HepG2 (cell line): ENCODE data around the gene ATP9B. TPM values are rescaled to one million over a fixed set of nuclear protein-coding genes. Genes with fewer than 3 reads are reported as not detected.

Source experiments
- ATAC-seq: fragments of 200-7000 bp; cut with Tn5 transposase; 3 replicates; pipeline ENCODE4 v1.9.1; 2020; ENCODE audit warnings: mild to moderate bottlenecking, moderate library complexity
- BruUV-seq: library from RNA; stranded (reverse); fragments of 400-500 nt; replicated peaks from 2 replicates; lab custom pipeline; 2021; lab: Mats Ljungman, UMichigan
- CTCF ChIA-PET: fragments of 300-600 bp; formaldehyde crosslinking; extraction: SDS; loops from one replicate; lab custom pipeline; 2021; ENCODE audit warnings: low total read pairs, inconsistent platforms, low intra/inter-chr PET ratio; lab: Yijun Ruan, JAX
- POLR2A ChIA-PET: fragments of 350-600 bp; sonication (Branson Sonifier 250); formaldehyde crosslinking; loops from one replicate; lab custom pipeline; 2020; ENCODE audit warnings: antibody characterized with exemption, inconsistent platforms; lab: Yijun Ruan, JAX
- DNase-seq: peaks from one replicate; pipeline ENCODE4 v3.0.0-alpha.2; 2015; ENCODE audit warnings: low spot score
- FAIRE-seq: peaks from 3 replicates; lab custom pipeline; 2011; peaks lifted over from hg19 to GRCh38; lab: Jason Lieb, UNC
- H2AFZ ChIP-seq: one replicate; pipeline ENCODE4 v1.6.1; 2011; ENCODE audit warnings: low read length, inconsistent platforms
- H3K27ac ChIP-seq: fragments of 300-600 bp; 3 replicates; pipeline ENCODE4 v1.8.0; 2011; ENCODE audit warnings: mixed run types, mild to moderate bottlenecking, mixed read lengths, low read length, inconsistent platforms; ENCODE audit not compliant: insufficient read depth; ENCODE audit errors: extremely low read length
- H3K27me3 ChIP-seq, 2 experiments: fragments of 200-600 bp in 1 of 2; 2 replicates in 1 of 2; 3 replicates in 1 of 2; pipeline versions ENCODE4 v1.6.0 to v1.8.0; 2011; ENCODE audit warnings: low read length in 2 of 2, mild to moderate bottlenecking in 2 of 2, moderate library complexity in 2 of 2, inconsistent platforms in 1 of 2; ENCODE audit not compliant: insufficient read depth in 2 of 2, control insufficient read depth in 1 of 2
- H3K36me3 ChIP-seq, 2 experiments: fragments of 200-600 bp in 1 of 2; replicated peaks in 1 of 2; 2 replicates in 1 of 2; 3 replicates in 1 of 2; pipeline versions ENCODE4 v1.5.1 to v1.8.0; 2011; ENCODE audit warnings: low read length in 2 of 2, inconsistent platforms in 1 of 2; ENCODE audit not compliant: insufficient read depth in 2 of 2, control insufficient read depth in 1 of 2
- H3K4me1 ChIP-seq: 2 replicates; pipeline ENCODE4 v1.5.1; 2012; ENCODE audit warnings: low read length, inconsistent platforms; ENCODE audit not compliant: insufficient read depth
- H3K4me2 ChIP-seq: 2 replicates; pipeline ENCODE4 v1.6.0; 2011; ENCODE audit warnings: low read depth, low read length, inconsistent platforms
- H3K4me3 ChIP-seq, 3 experiments: fragments of 200-600 bp in 1 of 3; sonication (generic), shearing (Covaris generic) in 1 of 3; replicated peaks in 1 of 3; 2 replicates each; pipeline ENCODE4 v1.5.1; 2011 to 2016; ENCODE audit warnings: low read length in 3 of 3, inconsistent platforms in 2 of 3, low read depth in 2 of 3, mild to moderate bottlenecking in 2 of 3, control low read depth in 1 of 3, mixed read lengths in 1 of 3; ENCODE audit not compliant: insufficient read depth in 1 of 3
- H3K79me2 ChIP-seq: one replicate; pipeline ENCODE4 v1.6.1; 2011; ENCODE audit warnings: low read length, inconsistent platforms; ENCODE audit not compliant: insufficient read depth
- H3K9ac ChIP-seq: 2 replicates; pipeline ENCODE4 v1.6.0; 2011; ENCODE audit warnings: mild to moderate bottlenecking, low read depth, low read length, inconsistent platforms; ENCODE audit not compliant: insufficient read depth
- H3K9me3 ChIP-seq: 2 replicates; pipeline ENCODE4 v1.5.1; 2012; ENCODE audit warnings: mild to moderate bottlenecking, low read length
- H4K20me1 ChIP-seq: 2 replicates; pipeline ENCODE4 v1.6.0; 2011; ENCODE audit warnings: inconsistent platforms, mild to moderate bottlenecking, low read length, moderate library complexity; ENCODE audit not compliant: insufficient read depth
- GPN1 ChIP-seq: sonication (generic); formaldehyde crosslinking; IDR thresholded peaks from 2 replicates; pipeline ENCODE4 v1.5.1; 2020; ENCODE audit warnings: missing genetic modification reagents, borderline replicate concordance
- KDM6A ChIP-seq: IDR thresholded peaks from 2 replicates; pipeline ENCODE4 v1.6.1; 2016; ENCODE audit warnings: low read depth
- MEF2D ChIP-seq: sonication (generic); formaldehyde crosslinking; IDR thresholded peaks from 2 replicates; pipeline ENCODE4 v1.5.1; 2020; ENCODE audit warnings: mild to moderate bottlenecking, missing genetic modification reagents
- NCOR1 ChIP-seq: fragments of 200-600 bp; sonication (generic); IDR thresholded peaks from 2 replicates; pipeline ENCODE4 v1.7.0; 2017; ENCODE audit warnings: antibody characterized with exemption, low read length, borderline replicate concordance
- ZFAT ChIP-seq: sonication (generic); formaldehyde crosslinking; conservative IDR thresholded peaks from 2 replicates; pipeline ENCODE4 v1.8.1; 2023; ENCODE audit warnings: missing genetic modification reagents, inconsistent platforms
- ZNF615 ChIP-seq: sonication (generic); formaldehyde crosslinking; IDR thresholded peaks from 2 replicates; pipeline ENCODE4 v1.5.0; 2020; ENCODE audit warnings: mild to moderate bottlenecking, missing genetic modification reagents, borderline replicate concordance
- ZNF780A ChIP-seq: sonication (generic); formaldehyde crosslinking; IDR thresholded peaks from 2 replicates; pipeline ENCODE4 v1.8.0; 2022; ENCODE audit warnings: mild to moderate bottlenecking, missing genetic modification reagents, moderate library complexity
- ZNF83 ChIP-seq: sonication (generic); formaldehyde crosslinking; IDR thresholded peaks from 2 replicates; pipeline ENCODE4 v1.4.0; 2020; ENCODE audit warnings: missing genetic modification reagents, mild to moderate bottlenecking, borderline replicate concordance
- WGBS: methylation state at CpG from one replicate; pipeline ENCODE4 v1.1.6; 2017; ENCODE audit warnings: low lambda C conversion rate; 5-methylcytosine and 5-hydroxymethylcytosine counted together
- in situ Hi-C: cut with HindIII; loops from 2 replicates; pipeline ENCODE4 v1.10.0; 2017; ENCODE audit warnings: low pct_unique_long_range_greater_than_20kb; ENCODE audit not compliant: extremely low pct_ligation_motif_present
- intact Hi-C: fragments of 100-400 bp; cut with micrococcal nuclease; formaldehyde crosslinking; loops from one replicate; pipeline ENCODE4 v1.10.0; 2022; ENCODE audit not compliant: unreplicated experiment
- polyA plus RNA-seq, 8 experiments: library from polyadenylated mRNA; depleted of rRNA in 3 of 8; stranded (reverse) in 7 of 8; unstranded in 1 of 8; fragments of >200 nt; fragmentation: Illumina TruSeq in 4 of 8; extraction: Trizol in 4 of 8; gene quantifications; 2 replicates each; pipeline versions ENCODE4 v1.2.1 to v1.2.3, GENCODE V29; 2011 to 2016; ENCODE audit warnings: low read depth in 4 of 8, missing spikeins in 1 of 8, mixed read lengths in 1 of 8; ENCODE audit not compliant: insufficient read depth in 1 of 8
- total RNA-seq, 5 experiments: library from RNA; depleted of rRNA; stranded (reverse); fragments of >200 nt; fragmentation: Illumina TruSeq; extraction: Trizol; gene quantifications; 2 replicates each; pipeline ENCODE4 v1.2.3, GENCODE V29; 2016; ENCODE audit warnings: low read depth in 1 of 5
- TF ChIP-seq, protein P1 (sequence below): IDR thresholded peaks from 2 replicates; pipeline ENCODE4 v1.6.1; 2016; ENCODE audit warnings: missing biosample characterization, missing genetic modification reagents, low read depth
- TF ChIP-seq, protein P2 (sequence below), 2 experiments: IDR thresholded peaks; 2 replicates each; pipeline ENCODE4 v1.6.1; 2011 to 2012; ENCODE audit warnings: low read length in 2 of 2, borderline replicate concordance in 1 of 2, low read depth in 1 of 2, mild to moderate bottlenecking in 1 of 2, moderate library complexity in 1 of 2

Gene ATP9B
- total and polyA plus RNA-seq, 2 of the 13 experiments (the other 11 are each of a cell fraction or from before 2014, with no cell fraction given) = 10.8 to 11.3 TPM

DNA sequence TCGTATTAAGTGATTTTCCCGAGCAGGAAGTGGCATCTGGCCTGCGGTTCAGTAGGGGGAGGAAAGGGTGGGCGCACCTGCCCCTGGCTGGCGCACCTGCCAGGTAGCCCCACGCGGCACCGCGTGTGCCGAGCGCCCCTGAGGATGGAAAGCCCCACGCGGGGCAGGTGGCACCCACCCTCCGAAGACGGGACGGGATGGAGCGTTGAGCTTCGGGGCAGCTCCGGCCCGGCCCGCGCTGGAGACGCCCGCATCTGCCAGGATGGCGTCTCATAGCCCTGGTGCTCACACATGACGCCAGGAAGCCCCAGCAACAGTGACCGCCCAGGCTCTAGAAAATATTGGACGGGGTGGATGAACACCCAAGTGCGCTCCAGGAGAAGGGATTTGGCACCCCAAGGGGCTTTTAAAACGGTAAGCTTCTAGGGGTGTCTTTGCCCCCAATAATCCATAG, 324.0 kb downstream of the ATP9B start:
- H2AFZ ChIP-seq = no peak overlapping the region
- POLR2A ChIA-PET = no interaction called here
- intact Hi-C loops = no loop called here
- no TSS peak for BruUV-seq
- no peaks in the 10 kb centered on the region for H3K36me3 ChIP-seq
- H3K9me3 ChIP-seq = no peaks in the 10 kb centered on the region
- DNase-seq = no peak
- FAIRE-seq = no peak
- H3K4me2 ChIP-seq = no peak overlapping the region
- CTCF ChIA-PET = no interaction called here
- no peaks in the 10 kb centered on the region for H3K79me2 ChIP-seq
- in situ Hi-C loops = no loop called here
- TF ChIP-seq GPN1 (no peak), KDM6A (CRISPR knock-in tag) (no peak), NCOR1 (no peak), ZNF780A (CRISPR knock-in tag) (no peak), ZFAT (CRISPR knock-in tag) (no peak), ZNF83 (CRISPR knock-in tag) (no peak), ZNF615 (CRISPR knock-in tag) (no peak), MEF2D (CRISPR knock-in tag) (no peak)
- TF ChIP-seq, protein P1, sequence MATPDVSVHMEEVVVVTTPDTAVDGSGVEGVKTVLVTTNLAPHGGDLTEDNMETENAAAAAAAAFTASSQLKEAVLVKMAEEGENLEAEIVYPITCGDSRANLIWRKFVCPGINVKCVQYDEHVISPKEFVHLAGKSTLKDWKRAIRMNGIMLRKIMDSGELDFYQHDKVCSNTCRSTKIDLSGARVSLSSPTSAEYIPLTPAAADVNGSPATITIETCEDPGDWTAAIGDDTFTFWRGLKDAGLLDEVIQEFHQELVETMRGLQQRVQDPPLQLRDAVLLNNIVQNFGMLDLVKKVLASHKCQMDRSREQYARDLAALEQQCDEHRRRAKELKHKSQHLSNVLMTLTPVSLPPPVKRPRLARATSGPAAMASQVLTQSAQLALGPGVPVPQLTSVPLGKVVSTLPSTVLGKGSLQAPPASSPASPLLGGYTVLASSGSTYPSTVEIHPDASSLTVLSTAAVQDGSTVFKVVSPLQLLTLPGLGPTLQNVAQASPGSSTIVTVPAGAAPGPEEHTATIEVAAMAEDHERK (CRISPR knock-in tag) = no peak
- TF ChIP-seq, protein P2, sequence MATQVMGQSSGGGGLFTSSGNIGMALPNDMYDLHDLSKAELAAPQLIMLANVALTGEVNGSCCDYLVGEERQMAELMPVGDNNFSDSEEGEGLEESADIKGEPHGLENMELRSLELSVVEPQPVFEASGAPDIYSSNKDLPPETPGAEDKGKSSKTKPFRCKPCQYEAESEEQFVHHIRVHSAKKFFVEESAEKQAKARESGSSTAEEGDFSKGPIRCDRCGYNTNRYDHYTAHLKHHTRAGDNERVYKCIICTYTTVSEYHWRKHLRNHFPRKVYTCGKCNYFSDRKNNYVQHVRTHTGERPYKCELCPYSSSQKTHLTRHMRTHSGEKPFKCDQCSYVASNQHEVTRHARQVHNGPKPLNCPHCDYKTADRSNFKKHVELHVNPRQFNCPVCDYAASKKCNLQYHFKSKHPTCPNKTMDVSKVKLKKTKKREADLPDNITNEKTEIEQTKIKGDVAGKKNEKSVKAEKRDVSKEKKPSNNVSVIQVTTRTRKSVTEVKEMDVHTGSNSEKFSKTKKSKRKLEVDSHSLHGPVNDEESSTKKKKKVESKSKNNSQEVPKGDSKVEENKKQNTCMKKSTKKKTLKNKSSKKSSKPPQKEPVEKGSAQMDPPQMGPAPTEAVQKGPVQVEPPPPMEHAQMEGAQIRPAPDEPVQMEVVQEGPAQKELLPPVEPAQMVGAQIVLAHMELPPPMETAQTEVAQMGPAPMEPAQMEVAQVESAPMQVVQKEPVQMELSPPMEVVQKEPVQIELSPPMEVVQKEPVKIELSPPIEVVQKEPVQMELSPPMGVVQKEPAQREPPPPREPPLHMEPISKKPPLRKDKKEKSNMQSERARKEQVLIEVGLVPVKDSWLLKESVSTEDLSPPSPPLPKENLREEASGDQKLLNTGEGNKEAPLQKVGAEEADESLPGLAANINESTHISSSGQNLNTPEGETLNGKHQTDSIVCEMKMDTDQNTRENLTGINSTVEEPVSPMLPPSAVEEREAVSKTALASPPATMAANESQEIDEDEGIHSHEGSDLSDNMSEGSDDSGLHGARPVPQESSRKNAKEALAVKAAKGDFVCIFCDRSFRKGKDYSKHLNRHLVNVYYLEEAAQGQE (IDR thresholded peaks at IDR 0.05; ENCODE audit: borderline replicate concordance in 1 of 2, low read depth in 1 of 2, low read length in 2 of 2) = no peak
- no peak for ATAC-seq
- WGBS = 34% methylated on average over 17 of the region's 30 CpGs
- no peak overlapping the region for H3K9ac ChIP-seq
- H3K27ac ChIP-seq = no peak overlapping the region
- peaks cover 5% of the 10 kb centered on the region; the same call in 1 of the 2 replicates for H4K20me1 ChIP-seq
- peaks cover 11 to 69% of the 10 kb centered on the region in 2 experiments for H3K27me3 ChIP-seq
- no peak overlapping the region for H3K4me3 ChIP-seq
- no peaks in the 10 kb centered on the region for H3K4me1 ChIP-seq
